Activated naive CD4-positive, alpha-beta T cell treated with anti-CD3 and anti-CD28 coated beads for 36 hours (primary cell): ENCODE data around the gene NXPH4. TPM values are rescaled to one million over a fixed set of nuclear protein-coding genes. Genes with fewer than 3 reads are reported as not detected.

Experiments used
- CTCF ChIA-PET: fragments of 350-600 bp; sonication (Branson Sonifier 250); formaldehyde crosslinking; loops from one replicate; lab custom pipeline; 2021; ENCODE audit warnings: antibody characterized with exemption; lab: Charles Lee
- DNase-seq: peaks from one replicate; pipeline ENCODE4 v3.0.0-alpha.2; 2020
- H3K27ac Mint-ChIP-seq: one replicate; pipeline ENCODE4 v1.8.0; 2021; ENCODE audit warnings: mild to moderate bottlenecking, mixed read lengths
- H3K27me3 Mint-ChIP-seq: one replicate; pipeline ENCODE4 v1.8.0; 2021; ENCODE audit warnings: low read depth, mixed read lengths
- H3K36me3 Mint-ChIP-seq: one replicate; pipeline ENCODE4 v1.8.0; 2021; ENCODE audit warnings: low read depth, mixed read lengths
- H3K4me1 Mint-ChIP-seq: one replicate; pipeline ENCODE4 v1.8.0; 2021; ENCODE audit warnings: low read depth, mixed read lengths
- H3K4me3 Mint-ChIP-seq: one replicate; pipeline ENCODE4 v1.8.0; 2021; ENCODE audit warnings: mild to moderate bottlenecking, moderate library complexity, mixed read lengths
- H3K9me3 Mint-ChIP-seq: one replicate; pipeline ENCODE4 v1.8.0; 2021; ENCODE audit warnings: mixed read lengths
- intact Hi-C: fragments of 100-400 bp; cut with micrococcal nuclease; formaldehyde crosslinking; loops from one replicate; pipeline ENCODE4 v1.15.1; 2023
- total RNA-seq, 2 experiments: library from RNA; stranded (reverse); gene quantifications; one replicate each; pipeline ENCODE4 v1.2.3, GENCODE V29; 2021

NXPH4 gene
- total RNA-seq, 2 experiments from 2014 or later, result 0.25 to 0.79 TPM

- Mint-ChIP-seq H3K4me1 (no peaks in the 10 kb centered on the region), H3K36me3 (peaks cover 22% of the 10 kb centered on the region), H3K27ac (no peak overlapping the region), H3K9me3 (no peaks in the 10 kb centered on the region), H3K4me3 (no peak overlapping the region), H3K27me3 (no peaks in the 10 kb centered on the region)
- intact Hi-C loops, result no loop called here
- no peak for DNase-seq
- CTCF ChIA-PET, result interaction anchor here (0.6 to 9.2 kb wide), 7 partner anchors 12 to 202 kb away, joined by 3 to 135 read pairs (median 4); partner anchors contain the start of genes GLI1 and INHBE
Observed at GRCh38 chr12:57260366-57260765, 43.8 kb downstream of the NXPH4 start.

- peaks cover 18% of the 10 kb centered on the region for H3K36me3 Mint-ChIP-seq
- intact Hi-C loops, result no loop called here
- no peaks in the 10 kb centered on the region for H3K9me3 Mint-ChIP-seq
- H3K27me3 Mint-ChIP-seq, result no peaks in the 10 kb centered on the region
- CTCF ChIA-PET, result interaction anchor here (0.6 to 9.2 kb wide), 9 partner anchors 9 to 197 kb away, joined by 3 to 135 read pairs (median 9); partner anchors contain the start of genes GLI1 and INHBE
- no peak for DNase-seq
- H3K27ac Mint-ChIP-seq, result no peak overlapping the region
- H3K4me1 Mint-ChIP-seq, result no peaks in the 10 kb centered on the region
- no peak overlapping the region for H3K4me3 Mint-ChIP-seq
Observed at GRCh38 chr12:57261428-57261865, 44.9 kb downstream of the NXPH4 start.

- CTCF ChIA-PET, result interaction anchor here (0.6 to 9.2 kb wide), 8 partner anchors 15 to 201 kb away, joined by 3 to 135 read pairs (median 8); partner anchors contain the start of genes GLI1 and INHBE
- DNase-seq, result no peak
- Mint-ChIP-seq H3K36me3 (peaks cover 18% of the 10 kb centered on the region), H3K27me3 (no peaks in the 10 kb centered on the region), H3K4me1 (no peaks in the 10 kb centered on the region), H3K9me3 (no peaks in the 10 kb centered on the region), H3K27ac (no peak overlapping the region), H3K4me3 (no peak overlapping the region)
- intact Hi-C loops, result no loop called here
Observed at GRCh38 chr12:57262126-57262822, 45.7 kb downstream of the NXPH4 start.

GRCh38 chr12:57263096-57263495 is 46.5 kb downstream of the NXPH4 start:
- DNase-seq, result no peak
- intact Hi-C loops, result loop anchor here (1.0 kb wide), 2 partner anchors 190 to 199 kb away; no protein-coding TSS in a partner anchor
- Mint-ChIP-seq H3K27me3 (no peaks in the 10 kb centered on the region), H3K4me1 (peaks cover 3% of the 10 kb centered on the region), H3K36me3 (peaks cover 17% of the 10 kb centered on the region), H3K27ac (no peak overlapping the region), H3K9me3 (no peaks in the 10 kb centered on the region), H3K4me3 (no peak overlapping the region)
- CTCF ChIA-PET, result interaction anchor here (0.6 to 9.2 kb wide), 8 partner anchors 14 to 632 kb away, joined by 3 to 135 read pairs (median 6); partner anchors contain the start of genes GLI1 and INHBE

- Mint-ChIP-seq H3K4me1 (peaks cover 7% of the 10 kb centered on the region), H3K27ac (no peak overlapping the region), H3K36me3 (peaks cover 25% of the 10 kb centered on the region), H3K27me3 (no peaks in the 10 kb centered on the region), H3K9me3 (no peaks in the 10 kb centered on the region), H3K4me3 (no peak overlapping the region)
- CTCF ChIA-PET, result interaction anchor here (0.9 to 9.2 kb wide), 6 partner anchors 10 to 186 kb away, joined by 4 to 135 read pairs (median 10); partner anchors contain the start of gene INHBE
- intact Hi-C loops, result no loop called here
- DNase-seq, result no peak
Observed at GRCh38 chr12:57266681-57267080, 50.1 kb downstream of the NXPH4 start.

GRCh38 chr12:57268264-57268663 is 51.7 kb downstream of the NXPH4 start:
- H3K4me3 Mint-ChIP-seq, result no peak overlapping the region
- H3K27me3 Mint-ChIP-seq, result no peaks in the 10 kb centered on the region
- no peaks in the 10 kb centered on the region for H3K9me3 Mint-ChIP-seq
- H3K36me3 Mint-ChIP-seq, result peaks cover 23% of the 10 kb centered on the region
- peak overlapping the region; percentile 80 for H3K27ac Mint-ChIP-seq
- intact Hi-C loops, result no loop called here
- peaks cover 7% of the 10 kb centered on the region for H3K4me1 Mint-ChIP-seq
- CTCF ChIA-PET, result interaction anchor here (9.2 kb wide), 1 partner anchor 185 kb away, joined by 135 read pairs; the partner anchor contains the start of gene INHBE
- peak; percentile 51 for DNase-seq

GRCh38 chr12:57270966-57271470 is 54.4 kb downstream of the NXPH4 start:
- no peak overlapping the region for H3K27ac Mint-ChIP-seq
- H3K4me1 Mint-ChIP-seq, result peaks cover 9% of the 10 kb centered on the region
- H3K9me3 Mint-ChIP-seq, result no peaks in the 10 kb centered on the region
- DNase-seq, result no peak
- intact Hi-C loops, result no loop called here
- CTCF ChIA-PET, result interaction anchor here (0.6 to 2.0 kb wide), 6 partner anchors 57 to 275 kb away, joined by 3 to 8 read pairs (median 4); partner anchors contain the start of gene GLI1
- H3K36me3 Mint-ChIP-seq, result peaks cover 20% of the 10 kb centered on the region
- no peak overlapping the region for H3K4me3 Mint-ChIP-seq
- H3K27me3 Mint-ChIP-seq, result no peaks in the 10 kb centered on the region

- Mint-ChIP-seq H3K36me3 (peaks cover 25% of the 10 kb centered on the region), H3K9me3 (no peaks in the 10 kb centered on the region), H3K27me3 (no peaks in the 10 kb centered on the region), H3K4me1 (peaks cover 9% of the 10 kb centered on the region), H3K27ac (no peak overlapping the region), H3K4me3 (no peak overlapping the region)
- CTCF ChIA-PET, result interaction anchor here (0.7 to 1.1 kb wide), 4 partner anchors 17 to 183 kb away, joined by 3 to 4 read pairs (median 4); partner anchors contain the start of gene INHBE
- intact Hi-C loops, result no loop called here
- DNase-seq, result no peak
Observed at GRCh38 chr12:57272337-57273151, 56.0 kb downstream of the NXPH4 start.

- DNase-seq, result no peak
- intact Hi-C loops, result no loop called here
- CTCF ChIA-PET, result interaction anchor here (0.7 to 1.1 kb wide), 3 partner anchors 16 to 60 kb away, joined by 3 to 4 read pairs (median 3); no protein-coding TSS in a partner anchor
- Mint-ChIP-seq H3K36me3 (peaks cover 27% of the 10 kb centered on the region), H3K27me3 (no peaks in the 10 kb centered on the region), H3K27ac (no peak overlapping the region), H3K4me1 (peaks cover 5% of the 10 kb centered on the region), H3K4me3 (no peak overlapping the region), H3K9me3 (no peaks in the 10 kb centered on the region)
Observed at GRCh38 chr12:57273516-57273915, 56.9 kb downstream of the NXPH4 start.
